TTC549 (cell line): ENCODE results near the gene C12orf50.
"Not testable (repeated sequence)": the region's sequence is repeated elsewhere in the genome, so short reads cannot be mapped to it uniquely, and the experiment has no call there.

Experiments
- FAIRE-seq: peaks from 2 replicates; lab custom pipeline; 2012; peaks lifted over from hg19 to GRCh38; lab: Jason Lieb, UNC

Gene C12orf50, protein sequence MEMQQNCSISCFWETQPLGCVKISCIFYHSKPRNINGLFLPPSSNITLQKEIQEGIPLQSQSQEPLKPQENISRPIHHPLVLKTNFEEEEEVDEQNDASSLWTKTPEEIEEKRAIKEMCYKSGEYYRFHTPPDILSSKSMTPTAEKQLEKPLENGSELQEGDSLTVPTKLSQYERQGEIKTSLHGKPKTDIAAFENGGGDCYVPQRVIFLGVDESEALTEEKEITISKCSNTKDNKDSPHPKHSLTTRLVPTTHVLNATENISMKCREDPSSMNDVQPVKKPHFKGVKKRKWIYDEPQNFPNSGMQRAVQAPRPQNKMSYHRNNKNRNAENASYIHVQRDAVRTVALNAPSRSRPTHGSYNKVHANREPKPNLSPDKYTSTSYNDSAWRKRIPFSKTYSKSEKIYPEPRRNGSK

DNA sequence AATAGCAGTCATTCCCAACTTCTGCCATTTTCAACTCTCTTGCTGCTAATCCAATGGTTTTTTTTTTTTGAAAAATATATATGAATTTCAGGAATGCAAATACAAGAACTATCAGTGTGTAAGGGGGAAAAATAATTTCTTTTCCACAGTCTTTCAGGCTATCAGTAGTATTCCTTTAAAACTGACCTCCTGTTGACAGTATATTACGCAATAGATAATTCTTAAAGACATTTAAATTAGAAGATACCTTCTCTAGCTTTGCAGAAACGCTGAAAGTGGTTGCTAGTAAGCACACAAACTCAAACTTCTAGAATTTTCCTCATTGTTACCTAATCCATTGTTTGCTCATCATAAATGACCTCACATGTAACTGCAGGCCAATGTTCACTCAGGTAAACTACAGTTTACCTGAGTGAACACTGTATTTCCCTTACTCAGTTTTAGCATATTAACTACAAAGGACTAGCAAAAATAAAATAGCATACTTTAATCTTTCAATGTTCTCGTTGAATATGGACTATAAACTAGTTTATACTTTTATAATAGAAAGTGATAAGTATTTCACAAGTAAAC is at the start of gene C12orf50:
C12orf50 (minus strand) TSS at position 309 of the 573 bp plus-strand sequence. CDS start 2,439 bp downstream, outside the sequence.
- FAIRE-seq, result no peak

DNA sequence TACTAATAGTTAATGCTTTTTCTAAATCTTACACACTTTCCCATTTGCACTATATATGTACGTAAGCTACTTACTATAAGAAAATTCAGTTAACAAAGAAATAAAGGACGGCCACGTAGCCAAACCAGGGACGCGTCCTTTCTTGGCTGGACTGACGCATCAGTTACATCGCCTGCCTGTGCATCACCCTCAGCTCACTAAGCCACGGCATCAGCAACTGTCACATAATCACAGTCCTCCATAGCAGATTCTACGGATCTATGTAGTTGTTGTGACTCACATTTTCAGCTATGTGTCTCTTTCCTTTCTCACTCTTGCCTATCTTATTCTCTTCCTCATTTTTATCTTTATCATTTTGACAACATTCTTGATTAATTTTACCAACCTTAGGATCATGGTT is 38.1 kb upstream of the C12orf50 start:
- no peak for FAIRE-seq

DNA sequence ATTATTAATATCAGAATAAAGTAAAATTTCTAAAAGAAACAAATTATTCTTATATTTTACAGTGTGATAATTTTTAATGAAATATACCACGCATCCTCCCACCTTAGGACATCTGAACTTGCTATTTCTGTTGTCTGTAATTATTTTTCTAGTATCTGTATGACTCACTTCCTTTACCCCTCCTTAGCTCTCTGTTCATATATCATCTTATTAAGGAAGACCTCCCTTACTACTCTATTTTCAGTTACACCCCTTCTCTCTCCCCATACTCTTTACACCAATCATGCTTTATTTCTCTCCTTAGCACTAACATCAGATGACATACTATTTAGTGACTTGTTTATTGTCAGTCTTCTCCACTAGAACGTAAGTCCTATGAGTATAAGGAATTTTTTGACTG is 34.2 kb upstream of the C12orf50 start:
- FAIRE-seq, result no peak

DNA sequence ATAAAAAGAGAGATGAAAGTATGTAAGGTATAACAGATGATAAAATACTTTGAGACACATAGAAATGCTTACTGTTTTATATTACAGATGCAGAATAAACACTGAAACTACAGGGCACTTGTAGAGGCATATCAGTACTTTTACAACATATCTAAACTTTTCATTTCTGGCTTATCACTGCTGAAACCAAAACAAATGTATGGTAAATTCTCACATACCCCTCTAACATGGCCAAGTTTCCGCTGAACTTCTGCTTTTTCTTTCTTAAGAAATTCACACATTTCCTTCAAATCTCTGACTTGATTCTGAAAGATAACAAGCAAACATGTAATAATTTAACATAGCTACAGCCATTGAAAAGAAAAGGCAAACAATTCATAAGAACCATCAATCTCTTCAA is 33.3 kb upstream of the C12orf50 start:
- FAIRE-seq, result no peak

DNA sequence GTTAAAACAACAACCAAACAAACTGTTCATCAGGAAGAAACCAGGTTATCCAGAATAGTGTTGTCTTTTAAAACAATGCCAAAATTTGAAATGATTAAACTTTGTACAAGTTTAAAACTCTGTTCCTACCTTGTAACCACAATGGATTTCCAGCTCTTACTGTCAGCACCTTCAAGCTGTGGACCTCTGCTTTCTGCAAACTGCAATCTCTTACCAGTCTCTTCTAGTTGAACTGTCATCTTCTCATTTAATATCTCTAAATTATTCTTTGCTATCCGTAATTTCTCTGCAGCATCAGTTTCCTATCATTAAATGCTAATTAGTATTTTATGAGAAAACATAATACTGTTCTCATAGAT is 29.5 kb upstream of the C12orf50 start:
- no peak for FAIRE-seq

DNA sequence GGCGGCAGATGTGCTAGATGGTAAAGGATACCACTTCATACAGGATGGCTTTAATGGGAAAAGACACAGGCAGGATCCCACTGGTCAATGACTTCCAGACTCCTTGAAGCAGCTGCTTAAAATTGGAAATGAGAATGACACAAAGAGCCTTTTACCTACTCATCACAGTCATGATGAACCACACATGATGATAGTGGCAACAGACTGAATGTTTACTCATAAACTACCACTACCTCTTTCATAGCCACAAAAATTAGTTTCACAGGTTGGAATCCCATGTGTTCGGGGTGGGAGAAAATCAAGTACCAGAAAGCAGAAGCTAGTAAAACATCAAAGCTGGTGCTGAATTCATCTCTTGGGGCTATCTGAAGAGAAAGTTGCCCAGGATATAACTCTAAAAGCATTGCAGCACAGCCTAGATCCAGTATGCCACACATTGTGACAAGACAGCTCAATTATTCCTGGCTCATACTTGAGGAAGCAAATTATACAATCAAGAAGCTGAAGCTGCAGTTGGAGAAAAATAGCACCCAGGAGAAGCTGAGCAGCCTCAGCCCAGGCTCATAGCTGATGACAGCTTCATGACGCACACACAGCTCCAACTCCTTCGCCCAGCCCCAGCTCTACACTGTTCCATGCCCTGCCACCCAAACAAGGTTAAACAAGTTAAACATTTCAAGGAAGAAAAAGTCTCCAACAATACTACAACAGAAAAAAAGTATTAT is 29.0 kb upstream of the C12orf50 start:
- FAIRE-seq, result no peak

DNA sequence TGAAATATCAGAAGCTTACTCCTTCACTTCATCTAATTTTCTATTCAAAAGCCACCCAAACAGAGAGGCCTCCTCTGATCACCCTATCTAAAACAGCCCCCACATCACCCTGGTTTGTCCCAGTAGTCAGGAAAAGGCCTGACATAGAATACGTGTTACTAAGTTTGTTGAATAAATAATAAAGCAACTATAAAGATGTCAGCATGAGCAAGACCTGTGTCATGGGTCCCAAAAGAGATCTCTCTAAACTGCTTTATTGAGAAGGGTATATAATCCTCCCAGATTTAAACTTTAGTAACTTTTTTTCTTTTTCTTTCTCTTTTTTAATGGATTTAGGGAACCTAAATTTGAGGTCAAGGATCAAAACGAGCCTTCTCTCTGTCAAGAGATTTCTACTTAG is 27.4 kb upstream of the C12orf50 start:
- FAIRE-seq, result no peak

DNA sequence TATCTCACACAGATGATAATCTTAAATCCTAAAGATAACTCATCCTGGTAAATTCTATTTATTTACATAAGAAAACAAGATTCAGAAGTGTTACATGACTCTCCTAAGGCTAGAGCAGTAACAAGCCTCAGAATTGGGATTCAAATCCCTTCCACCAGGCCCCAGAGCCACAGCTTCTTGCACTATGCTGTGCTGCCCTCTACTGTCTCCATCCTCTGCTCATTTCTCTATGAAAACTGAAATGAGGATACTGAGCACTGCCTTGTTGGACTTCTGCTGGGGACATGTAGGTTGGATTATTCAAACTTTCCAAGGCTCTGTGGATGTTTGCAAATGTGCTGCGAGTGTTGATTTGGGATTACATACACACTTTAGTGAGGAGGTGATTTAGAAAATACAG is 23.5 kb upstream of the C12orf50 start:
- FAIRE-seq, result peak; percentile 86

DNA sequence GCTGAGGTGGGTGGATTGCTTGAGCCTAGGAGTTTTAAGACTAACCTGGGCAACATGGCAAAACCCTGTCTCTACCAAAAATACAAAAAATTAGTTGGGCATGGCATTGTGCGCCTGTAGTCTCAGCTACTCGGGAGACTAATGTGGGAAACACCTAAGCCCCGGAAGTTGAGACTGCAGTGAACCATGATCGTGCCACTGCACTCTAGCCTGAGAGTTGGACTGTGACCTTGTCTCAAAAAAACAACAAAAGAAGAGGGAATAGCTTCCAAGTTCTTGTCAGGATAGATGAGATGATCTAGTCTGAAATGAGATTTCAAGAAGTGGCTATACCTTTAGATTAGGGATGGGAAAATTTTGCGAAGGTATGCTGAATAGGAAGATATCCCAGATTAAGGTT is 14.8 kb upstream of the C12orf50 start:
- FAIRE-seq, result no peak

DNA sequence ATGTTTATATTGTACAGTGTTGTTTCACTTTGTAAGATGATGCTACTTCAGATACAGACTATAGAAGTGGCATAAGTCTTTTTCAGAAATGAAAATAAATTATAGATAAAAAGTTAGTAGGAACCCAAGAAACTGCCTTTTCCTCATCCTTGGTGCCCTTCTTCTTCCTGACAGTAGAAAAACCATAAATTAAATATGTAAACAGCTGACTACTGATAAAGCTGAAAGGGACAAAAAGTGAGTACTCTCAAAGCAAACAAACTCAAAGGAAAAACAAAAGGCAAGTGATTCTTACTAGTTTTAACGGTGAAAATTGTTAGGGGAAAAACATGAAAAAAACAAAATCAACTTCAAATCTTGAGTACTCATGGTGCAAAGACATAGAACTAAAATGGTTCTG is 8.6 kb upstream of the C12orf50 start:
- FAIRE-seq, result no peak

DNA sequence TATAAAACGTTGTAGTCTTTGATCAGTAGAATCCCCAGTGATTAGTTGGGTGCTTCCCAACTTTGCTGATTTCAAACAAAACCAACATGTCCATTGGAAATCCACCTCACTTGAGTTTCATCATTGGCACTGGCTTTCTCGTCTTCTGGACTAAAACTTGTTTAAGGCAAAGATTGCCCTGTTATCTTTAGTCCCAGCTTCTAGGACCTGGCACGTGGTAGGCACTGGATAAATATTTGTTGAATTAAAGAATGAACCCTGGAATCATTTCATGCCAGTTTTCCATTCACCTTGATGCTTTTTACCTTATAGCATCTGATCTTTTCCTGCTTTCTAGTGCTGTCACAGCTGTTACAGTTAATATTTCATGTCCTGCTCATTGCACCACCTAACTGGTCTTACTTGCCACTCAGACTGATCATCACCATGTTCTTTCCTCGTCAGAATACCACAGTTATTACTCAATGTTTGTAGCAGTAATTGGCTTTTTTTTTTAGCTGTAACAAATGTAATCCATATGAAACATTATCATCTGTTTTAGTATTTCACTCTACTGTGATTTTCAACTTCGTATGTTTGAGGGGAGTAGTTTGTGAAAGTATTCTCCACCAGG is 7.3 kb upstream of the C12orf50 start:
- FAIRE-seq, result no peak

DNA sequence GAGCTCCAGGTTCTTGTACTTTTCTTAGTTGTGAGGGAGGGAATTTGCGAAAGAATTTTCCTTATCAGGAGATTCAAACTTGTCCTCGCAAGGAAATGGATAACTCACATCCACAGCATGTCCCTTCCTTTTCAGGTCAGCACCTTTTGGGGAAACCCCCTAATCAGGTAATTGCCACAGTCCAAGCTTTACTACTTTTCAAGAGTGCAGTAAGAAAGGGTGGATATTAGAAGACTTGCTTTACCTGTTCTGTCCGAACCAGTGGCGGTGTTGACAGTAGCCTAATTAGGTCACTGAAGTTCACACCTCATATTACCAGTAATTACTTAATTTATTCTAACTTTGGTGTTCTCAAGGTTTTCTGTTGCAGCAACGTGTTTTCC is 6.7 kb upstream of the C12orf50 start:
- no peak for FAIRE-seq

DNA sequence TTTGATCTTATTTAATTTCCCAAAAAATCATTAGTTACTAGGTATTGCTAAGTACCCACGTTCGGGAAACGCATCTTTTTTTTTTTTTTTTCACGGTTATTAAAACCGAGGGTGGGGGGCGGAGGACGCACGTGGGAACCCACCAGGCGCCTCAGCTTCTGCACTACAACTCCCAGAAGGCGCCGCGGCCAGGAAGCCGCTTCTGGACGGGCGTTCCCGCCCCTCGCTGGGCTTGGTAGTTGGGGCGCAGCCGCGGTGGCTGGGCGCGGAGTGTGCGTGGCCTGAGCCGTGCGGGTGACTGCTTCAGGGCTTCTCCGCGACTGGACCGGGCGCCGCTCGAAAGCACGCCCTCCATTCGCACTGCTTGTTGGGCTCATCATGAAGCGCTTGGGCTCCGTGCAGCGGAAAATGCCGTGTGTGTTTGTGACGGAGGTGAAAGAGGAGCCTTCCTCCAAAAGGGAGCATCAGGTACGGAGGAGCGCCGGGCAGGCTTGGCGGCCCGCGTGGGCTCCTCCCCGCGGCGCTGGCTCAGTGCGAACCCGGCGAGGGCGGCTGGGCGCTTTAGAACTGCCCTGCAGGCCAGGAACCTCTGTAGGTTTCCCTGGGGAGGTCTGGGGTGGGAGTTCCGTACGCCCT is 6.2 kb upstream of the C12orf50 start:
- peak; percentile 50 for FAIRE-seq

DNA sequence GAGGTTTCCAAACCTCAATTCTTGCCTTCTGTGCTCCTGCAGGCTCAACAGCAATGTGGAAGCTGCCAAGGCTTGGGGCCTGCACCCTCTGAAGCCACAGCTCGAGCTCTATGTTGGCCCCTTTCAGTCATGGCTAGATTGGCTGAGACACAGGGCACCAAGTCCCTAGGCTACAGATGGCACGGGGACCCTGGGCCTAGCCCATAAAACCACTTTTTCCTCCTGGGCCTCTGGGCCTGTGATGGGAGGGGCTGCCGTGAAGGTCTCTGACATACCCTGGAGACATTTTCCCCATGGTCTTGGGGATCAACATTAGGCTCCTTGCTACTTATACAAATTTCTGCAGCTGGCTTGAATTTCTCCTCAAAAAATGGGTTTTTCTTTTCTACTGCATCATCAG is 2.0 kb upstream of the C12orf50 start:
- not testable (repeated sequence) for FAIRE-seq

DNA sequence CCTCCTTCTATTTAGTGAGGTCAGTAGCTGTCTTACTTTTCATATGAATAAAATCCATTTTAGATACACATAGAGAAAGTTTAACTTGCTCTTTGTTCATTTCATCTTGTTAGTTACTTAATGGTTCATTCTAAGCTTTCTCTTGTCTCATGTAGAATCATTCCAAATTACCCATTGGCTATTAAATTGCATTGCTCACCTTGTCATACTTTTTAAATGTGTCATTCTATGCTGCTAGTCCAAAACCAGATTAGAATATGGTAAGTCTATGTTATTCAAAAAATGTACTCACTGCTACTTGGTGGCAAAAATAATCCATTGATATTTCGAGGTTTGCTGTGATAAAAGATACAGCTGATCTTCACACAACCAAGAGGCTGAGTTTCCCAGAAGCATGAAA is 3.0 kb downstream of the C12orf50 start:
- no peak for FAIRE-seq

DNA sequence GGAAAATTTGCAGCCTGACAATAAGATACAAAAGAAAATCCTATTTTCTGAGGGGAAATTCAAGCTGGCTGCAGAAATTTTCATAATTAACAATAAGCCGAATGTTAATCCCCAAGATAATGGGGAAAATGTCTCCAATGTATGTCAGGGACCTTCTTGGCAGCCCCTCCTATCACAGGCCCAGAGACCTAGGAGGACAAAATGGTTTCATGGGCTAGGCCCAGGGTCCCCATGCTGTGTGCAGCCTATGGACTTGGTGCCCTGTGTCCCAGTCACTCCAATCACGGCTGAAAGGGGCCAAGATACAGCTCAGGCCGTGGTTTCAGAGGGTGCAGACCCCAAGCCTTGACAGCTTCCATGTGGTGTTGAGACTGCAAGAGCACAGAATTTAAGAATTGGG is 11.2 kb downstream of the C12orf50 start:
- no peak for FAIRE-seq

DNA sequence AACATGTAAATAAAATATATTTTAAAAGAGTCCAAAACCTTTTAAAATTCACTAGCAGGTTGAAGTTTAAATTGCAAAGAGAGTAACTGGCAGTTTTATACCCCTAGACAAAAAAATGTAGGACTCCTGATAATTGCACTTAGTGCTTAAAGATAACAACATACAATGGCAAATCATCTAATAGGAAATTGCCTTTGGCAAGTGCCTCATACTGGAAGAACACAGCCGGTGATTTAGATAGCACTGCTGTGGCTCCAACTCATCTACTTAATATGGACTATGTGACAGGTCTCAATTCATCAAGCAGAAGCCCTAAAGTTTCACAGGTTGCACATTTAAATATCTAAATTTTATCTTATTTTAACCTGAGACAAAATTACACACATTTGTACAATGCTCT is 13.4 kb downstream of the C12orf50 start:
- FAIRE-seq, result no peak

DNA sequence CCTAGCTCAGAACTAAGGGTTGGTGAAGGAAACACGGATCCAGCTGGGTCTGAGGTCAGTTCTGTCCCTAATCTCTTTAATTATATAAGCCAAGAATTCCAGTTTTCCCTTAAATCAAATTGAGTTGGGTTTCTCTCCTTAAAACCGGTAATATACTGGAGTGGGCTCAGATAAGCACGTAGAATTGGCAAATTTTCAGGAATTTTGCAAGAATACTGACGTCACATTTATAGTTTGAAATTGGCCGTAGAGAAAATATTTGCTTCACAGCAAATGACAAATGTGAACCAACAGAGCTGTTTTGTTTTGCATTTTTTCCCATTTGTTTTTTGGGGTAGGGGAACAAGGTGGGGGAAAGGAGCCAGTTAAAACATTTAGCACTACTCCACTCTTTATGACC is 17.4 kb downstream of the C12orf50 start:
- FAIRE-seq, result no peak

DNA sequence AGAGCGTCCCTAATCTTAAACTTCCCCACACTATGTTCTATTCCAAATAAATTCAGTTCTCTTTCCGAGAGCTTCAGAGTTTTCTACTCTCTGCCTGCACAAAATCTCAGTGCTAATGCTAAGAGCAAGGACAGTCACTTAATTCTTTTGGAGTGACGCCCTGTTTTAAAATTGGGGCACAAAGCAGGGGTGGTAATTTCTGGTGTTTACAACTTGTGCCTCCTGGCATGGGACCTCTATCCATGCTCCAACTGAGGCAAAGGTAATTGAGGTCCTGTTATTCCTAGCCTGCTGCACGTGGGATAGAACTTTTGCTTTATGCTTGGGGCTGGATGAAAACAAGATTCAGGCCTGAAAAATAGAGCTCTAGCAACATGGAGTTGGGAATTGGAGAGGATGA is 22.9 kb downstream of the C12orf50 start:
- no peak for FAIRE-seq

DNA sequence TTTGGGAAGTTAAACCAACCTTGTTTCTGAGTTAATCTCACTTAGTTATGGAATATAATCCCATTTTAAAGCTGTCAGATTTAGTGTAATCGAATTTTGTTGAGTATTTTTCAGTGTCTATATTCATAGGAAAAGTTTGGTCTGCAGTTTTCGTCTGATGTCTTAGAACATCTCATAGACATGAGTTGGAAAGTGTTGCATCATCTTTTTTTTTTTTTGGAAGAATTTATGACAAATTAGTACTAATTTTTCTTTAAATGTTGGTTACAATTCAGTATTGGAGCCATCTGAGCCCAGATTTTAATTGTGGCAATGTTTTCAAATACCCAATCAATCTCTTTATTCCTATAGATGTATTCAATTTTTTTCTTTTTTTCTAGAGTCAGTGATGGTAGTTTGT is 27.9 kb downstream of the C12orf50 start:
- no peak for FAIRE-seq

DNA sequence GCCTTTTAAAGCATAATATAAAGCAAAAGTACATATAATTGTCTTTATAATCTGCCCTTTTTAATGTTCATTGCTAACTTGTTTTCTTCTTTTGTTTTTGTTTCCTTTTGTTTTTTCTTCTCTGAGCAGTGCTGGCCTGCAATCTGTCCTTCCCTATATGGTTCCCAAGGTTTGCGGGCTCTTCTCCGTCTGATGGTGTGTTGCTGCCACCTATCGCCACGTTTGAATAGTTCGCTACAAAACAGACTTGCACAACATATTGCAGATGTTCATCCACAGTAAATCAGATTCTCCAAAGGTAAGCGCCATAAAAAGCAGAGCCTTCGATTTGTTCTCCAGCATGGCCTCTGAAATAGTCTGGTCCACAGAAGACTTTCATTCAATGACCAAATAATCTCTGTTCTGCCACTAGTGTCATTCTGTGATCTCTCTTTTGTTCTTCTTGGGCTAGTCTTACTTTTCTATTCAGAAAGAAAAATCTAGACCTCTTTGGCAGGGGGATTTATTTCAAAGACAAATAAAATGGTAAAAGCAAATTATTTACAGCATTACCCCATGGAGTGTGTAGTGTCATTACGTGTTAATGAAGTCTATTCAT is 33.5 kb downstream of the C12orf50 start:
- FAIRE-seq, result peak; percentile 91

DNA sequence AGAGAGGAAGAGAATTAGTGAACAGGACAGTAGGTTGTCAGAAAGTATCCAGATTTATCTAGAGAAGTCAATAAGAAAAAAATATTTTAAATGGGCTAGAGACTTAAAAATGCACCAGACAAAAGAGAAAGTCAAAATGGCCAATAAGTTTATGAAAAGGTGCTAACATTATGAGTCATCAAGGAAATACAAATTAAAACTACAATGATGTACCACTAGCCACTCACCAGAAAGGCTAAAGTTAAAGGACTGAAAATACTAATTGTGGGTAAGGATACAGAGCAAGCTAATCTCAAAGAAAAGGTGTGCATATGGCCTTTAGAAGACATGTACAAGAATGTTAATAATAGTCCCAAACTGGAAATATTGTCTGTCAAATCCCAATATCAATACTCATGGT is 37.7 kb downstream of the C12orf50 start:
- FAIRE-seq, result no peak
